Activated CD4-positive, alpha-beta T cell treated with anti-CD3 and anti-CD28 coated beads, Interleukin-2, amount 10 ng/mL, durations not matched to agents 24 days and 14 days (primary cell): Measurements from ENCODE around the gene IGSF22. TPM values are rescaled to one million over a fixed set of nuclear protein-coding genes. Genes with fewer than 3 reads are reported as not detected.
"Not testable (repeated sequence)": the region's sequence is repeated elsewhere in the genome, so short reads cannot be mapped to it uniquely, and the experiment has no call there.

Experiments
- DNase-seq: peaks from one replicate; pipeline ENCODE4 v3.0.0; 2022
- H3K27ac Mint-ChIP-seq: one replicate; pipeline ENCODE4 v1.8.0; 2022; ENCODE audit warnings: mild to moderate bottlenecking, mixed read lengths
- H3K27me3 Mint-ChIP-seq: one replicate; pipeline ENCODE4 v1.8.0; 2022; ENCODE audit warnings: mixed read lengths
- H3K36me3 Mint-ChIP-seq: one replicate; pipeline ENCODE4 v1.8.0; 2022; ENCODE audit warnings: low read depth, mild to moderate bottlenecking, mixed read lengths
- H3K4me1 Mint-ChIP-seq: one replicate; pipeline ENCODE4 v1.8.0; 2021; ENCODE audit warnings: mixed read lengths
- H3K4me3 Mint-ChIP-seq: one replicate; pipeline ENCODE4 v1.8.0; 2022; ENCODE audit warnings: mild to moderate bottlenecking, moderate library complexity, mixed read lengths
- H3K9me3 Mint-ChIP-seq: one replicate; pipeline ENCODE4 v1.8.0; 2021; ENCODE audit warnings: mixed read lengths
- intact Hi-C: fragments of 100-400 bp; cut with micrococcal nuclease; formaldehyde crosslinking; loops from one replicate; pipeline ENCODE4 v1.15.1; 2023
- total RNA-seq: library from RNA; stranded (reverse); gene quantifications from 2 replicates; pipeline ENCODE4 v1.2.3, GENCODE V29; 2022

Gene IGSF22
- total RNA-seq, 1 donor from 2014 or later: not detected

DNA sequence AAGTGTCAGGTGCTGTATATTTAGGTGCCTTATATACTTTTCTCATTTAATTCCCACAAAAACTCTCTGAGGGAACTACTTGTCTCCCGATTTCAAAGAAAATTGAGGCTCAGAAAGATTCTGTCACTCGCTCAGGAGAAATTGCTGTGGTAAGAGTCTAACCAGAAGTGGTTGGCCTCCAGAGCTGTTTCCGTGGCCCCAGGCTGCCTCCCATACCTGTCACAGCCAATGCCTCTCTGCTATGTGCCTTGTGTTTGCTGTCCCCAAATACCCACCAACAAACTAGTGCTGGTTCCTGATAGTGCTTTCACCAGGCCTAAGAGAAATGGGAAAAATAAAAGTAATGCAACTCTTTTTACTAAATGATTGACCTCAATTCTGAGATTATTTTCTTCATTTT lies 48.4 kb downstream of the IGSF22 start:
- H3K9me3 Mint-ChIP-seq: no peaks in the 10 kb centered on the region
- intact Hi-C loops: no loop called here
- H3K4me1 Mint-ChIP-seq: peaks cover 14% of the 10 kb centered on the region
- H3K27ac Mint-ChIP-seq: no peak overlapping the region
- H3K27me3 Mint-ChIP-seq: no peaks in the 10 kb centered on the region
- DNase-seq: no peak
- H3K36me3 Mint-ChIP-seq: no peaks in the 10 kb centered on the region
- no peak overlapping the region for H3K4me3 Mint-ChIP-seq

DNA sequence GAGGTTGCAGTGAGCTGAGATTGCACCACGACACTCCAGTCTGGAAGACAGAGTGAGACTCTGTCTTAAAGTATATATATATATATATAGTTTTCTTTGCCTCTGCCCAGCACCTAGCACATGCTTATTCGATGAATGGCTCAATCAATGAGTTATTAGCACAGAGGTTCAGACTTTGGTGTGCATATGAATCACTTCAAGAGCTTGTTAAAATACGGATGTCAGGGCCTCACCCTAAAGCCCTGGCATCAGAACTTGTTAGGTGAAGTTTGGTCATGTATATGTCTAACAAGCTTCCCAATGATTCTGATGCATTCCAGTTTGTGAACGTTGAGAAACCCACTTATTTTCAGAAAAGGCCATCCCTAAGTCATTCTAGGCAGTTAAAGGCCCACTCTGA lies 49.2 kb downstream of the IGSF22 start:
- Mint-ChIP-seq H3K27ac (no peak overlapping the region), H3K4me3 (no peak overlapping the region)

DNA sequence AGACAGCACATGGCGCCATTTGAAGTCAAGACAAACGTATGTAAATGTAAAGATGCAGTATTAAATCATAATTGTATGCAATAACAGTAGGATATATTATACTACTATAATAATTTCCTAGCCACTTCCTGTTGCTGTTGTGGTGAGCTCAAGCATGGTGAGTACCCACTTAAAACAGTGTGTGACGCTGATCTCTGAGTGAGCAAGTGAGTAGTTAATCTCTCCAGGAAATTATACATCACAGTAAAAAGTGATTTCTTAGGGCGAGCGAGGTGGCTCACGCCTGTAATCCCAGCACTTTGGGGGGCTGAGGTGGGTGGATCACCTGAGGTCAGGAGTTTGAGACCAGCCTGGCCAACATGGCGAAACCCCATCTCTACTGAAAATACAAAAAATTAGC lies 53.8 kb downstream of the IGSF22 start:
- intact Hi-C loops: loop anchor here (5.0 kb wide), 1 partner anchor 55 kb away; no protein-coding TSS in a partner anchor
- H3K4me1 Mint-ChIP-seq: peaks cover 32% of the 10 kb centered on the region
- peak overlapping the region; percentile 68 for H3K4me3 Mint-ChIP-seq
- H3K36me3 Mint-ChIP-seq, H3K27me3 Mint-ChIP-seq, H3K9me3 Mint-ChIP-seq: not testable (repeated sequence)
- DNase-seq: peak; percentile 81
- peak overlapping the region; percentile 66 for H3K27ac Mint-ChIP-seq

More for the DNA sequence above, 49.2 kb downstream of the IGSF22 start:
- DNase-seq: no peak
- intact Hi-C loops: no loop called here
- no peaks in the 10 kb centered on the region for H3K9me3 Mint-ChIP-seq
- H3K36me3 Mint-ChIP-seq: no peaks in the 10 kb centered on the region
- H3K27me3 Mint-ChIP-seq: no peaks in the 10 kb centered on the region
- peaks cover 18% of the 10 kb centered on the region for H3K4me1 Mint-ChIP-seq

DNA sequence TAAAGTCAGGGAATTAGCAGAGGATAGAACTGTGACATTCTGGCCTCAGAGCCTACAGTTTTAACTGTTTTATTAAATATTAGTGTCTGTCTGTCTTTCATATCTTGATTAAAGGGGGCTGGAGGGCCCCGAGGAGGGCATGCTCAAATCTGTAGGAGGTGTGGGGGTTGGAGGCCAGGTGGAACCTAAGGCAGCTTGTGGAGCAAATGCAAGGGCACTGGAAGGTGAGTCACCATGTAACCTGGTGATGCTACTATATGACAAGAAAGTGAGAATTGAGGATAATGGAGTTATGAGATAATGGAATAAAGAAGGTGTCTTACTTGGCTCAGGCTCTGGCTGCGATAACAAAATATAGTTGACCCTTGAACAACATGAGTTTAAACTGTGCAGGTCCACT lies 54.7 kb downstream of the IGSF22 start:
- peaks cover 32% of the 10 kb centered on the region for H3K4me1 Mint-ChIP-seq
- H3K9me3 Mint-ChIP-seq: no peaks in the 10 kb centered on the region
- H3K27me3 Mint-ChIP-seq: peaks cover 6% of the 10 kb centered on the region
- intact Hi-C loops: loop anchor here (5.0 kb wide), 1 partner anchor 54 kb away; no protein-coding TSS in a partner anchor
- no peak overlapping the region for H3K4me3 Mint-ChIP-seq
- peak overlapping the region; percentile 54 for H3K27ac Mint-ChIP-seq
- no peak for DNase-seq
- H3K36me3 Mint-ChIP-seq: no peaks in the 10 kb centered on the region

DNA sequence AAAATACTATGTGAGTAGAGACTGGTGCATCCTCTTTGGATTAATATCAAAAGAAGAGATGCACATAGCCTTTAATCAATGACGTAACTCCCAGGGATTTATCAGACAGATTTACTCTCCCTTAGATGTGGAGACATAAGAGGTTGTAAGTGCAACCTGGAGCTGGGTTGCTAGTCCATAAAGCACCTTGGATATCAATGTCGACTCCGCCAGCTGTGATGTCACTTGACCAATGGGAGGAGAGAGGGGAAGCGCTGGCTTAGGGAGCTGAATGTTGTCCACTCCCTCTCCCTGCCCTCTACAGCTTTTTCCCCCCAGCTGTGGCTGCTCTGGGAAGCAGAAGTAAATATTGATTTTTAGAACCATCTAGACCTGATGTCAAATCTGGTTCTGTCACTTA lies 56.3 kb downstream of the IGSF22 start:
- Mint-ChIP-seq H3K9me3 (no peaks in the 10 kb centered on the region), H3K36me3 (no peaks in the 10 kb centered on the region), H3K4me3 (no peak overlapping the region), H3K27ac (no peak overlapping the region), H3K4me1 (peaks cover 34% of the 10 kb centered on the region), H3K27me3 (peaks cover 12% of the 10 kb centered on the region)
- DNase-seq: no peak
- intact Hi-C loops: loop anchor here (1.0 to 5.0 kb wide), 2 partner anchors 29 to 52 kb away; partner anchors contain the start of gene TMEM86A

DNA sequence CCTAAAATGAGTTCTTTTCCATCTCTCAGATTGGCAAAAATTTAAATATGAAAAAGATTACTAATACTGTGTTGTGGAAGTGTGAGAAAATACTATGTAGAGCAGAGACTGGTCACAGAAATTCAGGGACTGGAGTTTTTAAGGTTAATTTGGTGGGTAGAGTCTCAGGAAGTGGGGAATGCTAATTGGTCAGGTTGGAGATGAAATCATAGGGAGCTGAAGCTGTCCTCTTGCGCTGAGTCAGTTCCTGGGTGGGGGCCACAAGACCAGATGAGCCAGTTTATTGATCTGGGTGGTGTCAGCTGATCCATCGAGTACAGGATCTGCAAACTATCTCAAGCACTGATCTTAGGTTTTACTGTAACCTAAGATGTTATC lies 56.8 kb downstream of the IGSF22 start:
- no peaks in the 10 kb centered on the region for H3K36me3 Mint-ChIP-seq
- H3K9me3 Mint-ChIP-seq: no peaks in the 10 kb centered on the region
- peak; percentile 68 for DNase-seq
- H3K27me3 Mint-ChIP-seq: peaks cover 12% of the 10 kb centered on the region
- H3K4me1 Mint-ChIP-seq: peaks cover 34% of the 10 kb centered on the region
- H3K27ac Mint-ChIP-seq: peak overlapping the region; percentile 62
- intact Hi-C loops: loop anchor here (1.0 kb wide), 1 partner anchor 29 kb away; the partner anchor contains the start of gene TMEM86A
- H3K4me3 Mint-ChIP-seq: peak overlapping the region; percentile 39

DNA sequence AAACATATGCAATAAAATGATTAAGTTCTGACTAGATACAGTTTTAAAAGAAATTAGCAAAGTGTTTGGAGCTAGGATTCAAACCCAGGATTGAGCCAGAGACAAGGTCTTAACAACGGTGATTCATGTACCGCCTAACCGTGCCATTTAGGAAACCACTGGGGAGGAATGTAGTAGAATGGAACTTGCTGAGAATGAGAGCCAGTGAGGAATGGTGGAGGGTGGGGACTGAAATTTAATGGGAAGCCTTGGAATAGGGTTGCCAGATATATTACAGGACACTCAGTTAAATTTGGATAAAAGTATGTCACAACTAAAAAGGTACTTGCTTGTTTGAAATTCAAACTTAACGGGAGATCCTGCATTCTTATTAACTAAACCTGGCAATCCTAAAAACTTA lies 57.9 kb downstream of the IGSF22 start:
- Mint-ChIP-seq H3K4me3 (no peak overlapping the region), H3K4me1 (peaks cover 31% of the 10 kb centered on the region), H3K9me3 (peaks cover 2% of the 10 kb centered on the region), H3K27me3 (peaks cover 12% of the 10 kb centered on the region), H3K36me3 (no peaks in the 10 kb centered on the region), H3K27ac (no peak overlapping the region)
- intact Hi-C loops: no loop called here
- no peak for DNase-seq

DNA sequence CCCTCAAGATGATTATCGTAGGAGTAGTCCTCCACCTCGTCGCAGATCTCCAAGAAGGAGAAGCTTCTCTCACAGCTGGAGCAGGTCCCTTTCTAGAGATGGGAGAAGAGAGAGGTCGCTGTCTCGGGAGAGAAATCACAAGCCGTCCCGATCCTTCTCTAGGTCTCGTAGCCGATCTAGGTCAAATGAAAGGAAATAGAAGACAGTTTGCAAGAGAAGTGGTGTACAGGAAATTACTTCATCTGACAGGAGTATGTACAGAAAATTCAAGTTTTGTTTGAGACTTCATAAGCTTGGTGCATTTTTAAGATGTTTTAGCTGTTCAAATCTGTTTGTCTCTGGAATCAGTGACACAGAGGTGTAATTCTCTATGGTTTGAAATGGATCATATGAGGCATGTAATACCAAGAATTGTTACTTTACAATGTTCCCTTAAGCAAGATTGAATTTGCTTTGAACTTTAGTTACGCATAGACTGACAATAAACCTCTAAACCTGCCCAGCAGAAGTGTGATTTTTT lies 60.6 kb downstream of the IGSF22 start:
- H3K36me3 Mint-ChIP-seq, DNase-seq, intact Hi-C loops, H3K9me3 Mint-ChIP-seq: not testable (repeated sequence)
- Mint-ChIP-seq H3K27me3 (peaks cover 28% of the 10 kb centered on the region), H3K4me3 (peak overlapping the region; percentile 46), H3K4me1 (peaks cover 17% of the 10 kb centered on the region), H3K27ac (peak overlapping the region; percentile 31)

DNA sequence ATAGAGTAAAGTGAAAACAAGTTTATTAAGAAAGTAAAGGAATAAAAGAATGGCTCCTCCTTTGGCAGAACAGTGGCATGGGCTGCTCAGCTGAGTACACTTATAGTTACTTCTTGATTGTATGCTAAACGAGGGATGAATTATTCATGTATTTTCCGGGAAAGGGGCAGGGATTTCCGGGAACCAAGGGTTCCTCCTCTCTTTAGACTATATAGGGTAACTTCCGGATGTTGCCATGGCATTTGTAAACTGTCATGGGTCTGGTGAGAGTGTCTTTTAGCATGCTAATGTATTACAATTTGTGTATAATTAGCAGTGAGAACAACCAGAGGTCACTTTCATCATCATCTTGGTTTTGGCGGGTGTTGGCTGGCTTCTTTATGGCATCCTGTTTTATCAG lies 68.3 kb downstream of the IGSF22 start:
- no peak overlapping the region for H3K27ac Mint-ChIP-seq
- intact Hi-C loops: no loop called here
- no peaks in the 10 kb centered on the region for H3K4me1 Mint-ChIP-seq
- no peaks in the 10 kb centered on the region for H3K36me3 Mint-ChIP-seq
- DNase-seq: no peak
- H3K27me3 Mint-ChIP-seq: peaks cover 23% of the 10 kb centered on the region
- H3K9me3 Mint-ChIP-seq: no peaks in the 10 kb centered on the region
- no peak overlapping the region for H3K4me3 Mint-ChIP-seq

Other genes starting within 250 kb of the IGSF22 start
- gene TSG101, start 199.2 kb downstream of the IGSF22 start, total RNA-seq: 39.6 and 43.5 TPM in 2 replicates
- gene UEVLD, start 137.5 kb downstream of the IGSF22 start, total RNA-seq: 19.2 and 20.7 TPM in 2 replicates
- 3.4 and 3.5 TPM in 2 replicates for gene MISFA, start 126.4 kb downstream of the IGSF22 start, total RNA-seq
- gene SPTY2D1, start 91.8 kb downstream of the IGSF22 start, total RNA-seq: 22.6 and 22.8 TPM in 2 replicates
- 0.21 and 0.73 TPM in 2 replicates for gene TMEM86A, start 27.4 kb downstream of the IGSF22 start, total RNA-seq
- gene PTPN5, start 65.6 kb upstream of the IGSF22 start, total RNA-seq: not detected in 2 replicates
- gene MRGPRX1, start 213.2 kb upstream of the IGSF22 start, total RNA-seq: not detected in 2 replicates